Measurements from ENCODE around the gene CHD9NB.
"Not testable (repeated sequence)": the region's sequence is repeated elsewhere in the genome, so short reads cannot be mapped to it uniquely, and the experiment has no call there.

Gene CHD9NB

DNA sequence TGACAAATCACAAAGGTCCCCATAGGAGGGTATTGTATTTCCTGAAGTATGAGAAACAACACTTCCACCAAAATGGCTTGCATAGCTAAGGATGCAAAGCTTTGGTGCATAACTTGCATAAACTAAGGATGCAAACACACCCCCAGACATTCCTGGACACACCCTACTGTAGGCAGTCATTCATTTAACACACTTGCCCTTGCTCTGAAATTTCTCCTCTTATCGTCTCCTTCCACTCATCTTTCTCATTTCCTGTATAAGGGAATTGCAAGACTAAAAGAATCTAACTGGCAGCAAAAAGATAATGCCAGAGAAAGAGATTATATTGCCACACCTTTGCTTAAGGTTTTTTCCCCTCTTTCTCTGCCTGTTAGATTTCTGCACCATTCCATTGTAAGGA is 30.4 kb upstream of the CHD9NB start:
- DNase-seq (ENCODE audit: low read depth): no peak

DNA sequence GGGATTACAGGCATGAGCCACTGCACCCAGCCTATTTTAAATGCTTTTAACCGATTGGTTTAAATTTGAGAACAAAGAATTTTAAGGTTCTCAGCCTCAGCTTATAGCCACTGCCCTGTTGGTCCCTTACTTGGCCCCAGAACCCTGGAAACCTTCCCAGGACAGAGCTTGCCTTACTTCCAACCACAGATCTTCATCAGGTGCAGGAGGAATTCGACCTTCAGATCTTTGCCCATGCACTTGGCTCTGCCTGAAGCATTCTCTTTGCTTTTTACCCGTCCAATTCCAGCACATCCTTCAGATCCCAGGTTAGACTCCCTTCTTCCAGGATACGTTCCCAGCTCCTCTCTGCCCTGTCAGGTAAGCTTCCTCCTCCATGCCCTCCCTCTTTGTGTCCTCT is 29.8 kb upstream of the CHD9NB start:
- DNase-seq (ENCODE audit: low read depth): no peak

DNA sequence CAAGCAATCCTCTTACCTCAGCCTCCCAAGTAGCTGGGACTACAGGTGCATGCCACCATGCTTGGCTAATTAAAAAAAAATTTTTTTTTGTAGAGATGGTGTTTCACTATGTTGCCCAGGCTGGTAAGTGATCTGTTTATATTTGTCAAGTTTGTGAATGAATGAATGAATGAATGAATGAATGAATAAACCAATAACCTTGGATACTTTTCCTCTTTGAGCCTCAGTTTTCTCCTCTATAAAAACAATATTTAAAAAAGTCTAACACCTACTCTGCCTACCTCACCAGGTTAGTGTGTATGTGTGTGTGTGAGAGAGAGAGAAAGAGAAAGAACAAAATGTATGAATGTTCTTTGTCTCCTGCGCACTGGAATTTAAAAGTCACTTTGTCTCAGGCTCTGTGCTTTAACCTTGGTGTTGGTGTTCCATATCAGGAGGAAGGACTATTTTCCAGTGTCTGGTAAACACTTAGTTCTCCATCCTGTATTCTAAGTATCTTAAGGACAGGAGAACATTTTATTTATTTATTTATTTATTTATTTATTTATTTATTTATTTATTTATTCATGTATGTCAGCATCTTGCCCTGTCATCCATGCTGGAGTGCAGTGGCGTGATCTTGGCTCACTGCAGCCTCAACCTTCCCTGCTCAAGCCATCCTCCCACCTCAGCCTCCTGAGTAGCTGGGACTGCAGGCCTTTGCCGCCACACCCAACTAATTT is 29.1 kb upstream of the CHD9NB start:
- no peak for DNase-seq (ENCODE audit: low read depth)

DNA sequence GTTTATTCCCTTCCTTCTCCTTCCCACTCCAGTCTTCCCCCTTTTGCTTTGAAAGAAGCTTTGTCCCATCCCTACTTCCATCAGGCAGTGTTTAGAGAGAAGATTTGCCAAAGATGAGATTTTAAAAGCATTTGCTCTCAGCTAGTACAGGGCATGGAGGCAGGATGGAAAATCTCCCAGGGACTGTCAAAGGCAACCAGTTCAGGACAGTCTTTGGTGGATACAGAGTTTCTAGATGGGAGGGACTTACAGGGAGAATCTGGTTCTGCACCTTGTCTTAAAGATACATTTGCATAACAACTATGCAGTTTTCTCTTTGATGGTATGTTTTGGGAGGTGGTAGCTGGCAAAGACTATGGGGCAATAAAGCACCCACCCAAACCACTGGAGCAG is 28.3 kb upstream of the CHD9NB start:
- DNase-seq (ENCODE audit: low read depth): no peak

DNA sequence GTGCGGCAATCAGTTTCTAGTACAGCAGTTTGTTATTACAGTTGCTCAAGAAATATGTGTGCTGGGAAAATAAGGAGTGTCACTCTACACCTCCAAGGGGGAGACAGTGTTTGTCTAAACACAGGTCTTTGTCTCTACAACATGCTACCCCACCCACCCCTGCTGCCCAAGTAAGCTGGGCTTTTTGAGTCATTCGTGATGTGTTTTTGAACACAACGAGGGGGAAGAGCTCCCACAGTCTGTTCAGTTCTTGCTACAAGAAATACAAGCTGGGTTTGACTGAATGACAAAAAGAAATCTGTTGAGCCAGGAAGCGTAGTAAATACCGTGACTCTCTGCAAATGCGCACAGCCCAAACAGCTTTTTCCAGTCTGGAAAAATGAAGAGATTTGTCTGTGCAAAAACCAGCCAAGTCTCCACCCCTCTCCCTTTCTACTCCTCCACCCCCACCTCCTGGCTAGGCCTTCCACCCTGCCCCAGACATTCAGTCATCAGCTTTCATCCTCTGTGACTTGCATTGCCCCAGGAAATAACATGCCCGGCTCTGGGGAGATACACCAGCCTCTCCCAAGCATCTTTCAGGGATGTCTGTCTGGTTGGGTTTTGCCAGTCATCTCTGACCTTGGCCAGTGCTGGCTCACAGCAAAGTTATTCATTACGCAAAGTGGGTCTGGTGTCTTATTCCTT is 27.8 kb upstream of the CHD9NB start:
- no peak for DNase-seq (ENCODE audit: low read depth)

DNA sequence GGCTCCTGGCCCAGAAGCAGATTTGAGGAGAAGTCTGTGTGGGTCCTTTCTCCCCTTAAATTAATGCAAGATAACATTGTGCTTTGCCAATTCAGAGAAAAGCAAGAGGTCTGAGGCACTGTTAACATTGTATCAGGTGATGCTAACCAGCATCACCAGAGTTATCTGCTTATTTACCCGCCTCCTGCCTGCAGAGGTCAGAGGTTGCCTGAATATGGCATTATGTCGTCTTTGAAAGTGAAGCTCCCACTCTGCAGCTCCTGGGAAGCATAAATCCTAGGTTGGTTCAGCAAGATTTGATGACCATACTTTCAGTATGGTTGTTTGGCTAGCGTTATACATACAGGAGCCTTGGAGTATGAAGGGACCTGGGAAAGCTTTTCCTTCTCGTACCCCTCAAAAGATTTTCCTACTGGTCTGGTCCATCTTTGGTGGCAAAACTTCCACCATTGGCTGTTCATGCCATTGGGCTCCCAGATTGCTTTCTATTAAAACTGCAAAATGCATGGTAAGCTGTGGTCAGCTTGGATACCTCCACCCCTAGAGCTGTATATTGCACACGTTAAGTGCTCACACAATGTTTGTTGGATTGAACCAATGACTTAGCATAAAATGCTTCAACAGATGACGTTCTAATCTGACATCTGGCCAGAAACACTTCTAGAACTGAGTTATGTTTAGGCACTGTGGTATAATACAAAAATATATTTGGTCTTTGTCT is 26.2 kb upstream of the CHD9NB start:
- DNase-seq (ENCODE audit: low read depth): no peak

DNA sequence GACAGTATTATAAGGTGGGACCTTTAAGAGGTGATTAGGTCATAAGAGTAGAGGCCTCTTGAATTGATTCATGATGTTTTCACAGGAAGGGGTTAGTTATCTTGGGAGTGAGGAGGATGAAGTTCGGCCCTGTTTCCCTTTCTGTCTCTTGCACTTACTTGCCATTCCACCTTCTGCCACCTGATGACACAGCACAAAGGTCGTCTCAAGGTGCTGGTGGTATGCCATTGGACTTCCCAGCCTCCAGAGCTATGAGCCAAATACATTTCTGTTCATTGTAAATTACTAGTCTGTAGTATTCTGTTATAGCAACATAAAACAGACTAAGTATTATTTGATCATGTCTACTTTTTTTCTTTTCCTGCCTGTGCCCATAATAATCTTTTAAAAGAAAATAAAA is 25.6 kb upstream of the CHD9NB start:
- DNase-seq (ENCODE audit: low read depth): no peak

DNA sequence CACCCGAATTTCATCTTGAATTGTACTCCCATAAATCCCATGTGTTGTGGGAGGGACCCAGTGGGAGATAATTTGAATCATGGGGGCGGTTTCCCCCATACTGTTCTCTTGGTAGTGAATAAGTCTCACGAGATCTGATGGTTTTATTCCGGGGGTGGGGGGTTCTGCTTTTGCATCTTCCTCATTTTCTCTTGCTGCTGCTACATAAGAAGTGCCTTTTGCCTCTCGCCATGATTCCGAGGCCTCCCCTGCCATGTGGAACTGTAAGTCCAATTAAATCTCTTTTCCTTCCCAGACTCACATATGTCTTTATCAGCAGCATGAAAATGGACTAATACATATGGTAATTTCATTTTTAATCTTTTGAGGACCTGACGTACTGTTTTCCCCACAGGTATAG is 22.8 kb upstream of the CHD9NB start:
- not testable (repeated sequence) for DNase-seq (ENCODE audit: low read depth)

DNA sequence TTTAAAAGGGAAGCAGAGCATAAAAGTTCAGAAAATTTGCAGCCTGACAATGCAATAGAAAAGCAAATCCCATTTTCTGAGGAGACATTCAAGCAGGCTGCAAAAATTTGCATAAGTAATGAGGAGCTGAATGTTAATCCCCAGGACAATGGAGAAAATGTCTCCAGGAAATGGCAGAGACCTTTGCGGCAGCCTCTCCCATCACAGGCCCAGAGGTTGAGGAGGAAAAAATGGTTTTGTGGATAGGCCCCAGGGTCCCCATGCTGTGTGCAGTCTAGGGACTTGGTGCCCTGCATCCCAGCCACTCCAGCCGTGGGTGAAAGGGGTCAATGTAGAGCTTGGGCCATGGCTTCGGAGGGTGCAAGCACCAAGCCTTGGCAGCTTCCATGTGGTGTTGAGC is 21.6 kb upstream of the CHD9NB start:
- DNase-seq (ENCODE audit: low read depth): not testable (repeated sequence)

DNA sequence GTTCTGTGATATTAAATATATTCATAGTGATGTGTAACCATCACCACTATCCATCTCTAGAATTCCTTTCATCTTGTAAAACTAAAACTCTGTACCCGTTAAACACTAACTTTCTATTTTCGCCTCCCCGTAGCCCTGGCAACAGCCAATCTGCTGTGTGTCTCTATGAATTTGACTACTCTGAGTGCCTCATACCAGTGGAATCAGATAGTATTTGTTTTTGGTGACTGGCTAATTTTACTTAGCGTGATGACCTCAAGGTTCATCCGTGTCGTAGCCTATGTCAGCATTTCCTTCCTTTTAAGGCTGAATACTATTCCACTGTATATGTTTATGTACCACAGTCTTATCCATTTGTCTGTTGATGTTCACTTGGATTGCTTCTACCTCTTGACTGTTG is 20.3 kb upstream of the CHD9NB start:
- DNase-seq (ENCODE audit: low read depth): no peak

DNA sequence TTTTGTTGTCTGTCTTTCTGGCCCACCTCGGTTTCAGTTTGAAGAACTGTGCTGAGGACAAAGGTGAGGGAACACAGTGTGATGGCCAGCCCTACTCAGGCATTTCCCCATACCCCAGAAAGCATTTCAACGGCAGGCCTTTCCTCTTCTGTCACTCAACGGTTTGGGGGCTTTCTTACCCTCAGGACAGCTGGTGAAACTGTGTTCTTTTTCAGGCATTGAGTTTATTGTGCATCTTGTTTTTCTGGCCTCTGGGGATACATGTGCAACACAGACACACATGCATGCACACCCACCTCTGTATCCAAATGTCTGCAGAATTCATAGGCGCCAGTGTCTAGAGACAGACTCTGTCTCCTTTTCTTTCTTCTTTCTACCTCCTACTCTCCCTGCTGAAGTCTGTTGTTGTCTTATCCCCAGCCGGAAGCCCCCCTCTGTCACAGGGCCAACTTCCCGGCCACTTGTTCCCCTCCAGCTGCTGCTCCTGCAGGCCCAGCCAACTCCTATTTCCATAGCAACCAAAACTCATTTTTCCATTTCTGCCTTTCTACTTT is 19.1 kb upstream of the CHD9NB start:
- no peak for DNase-seq (ENCODE audit: low read depth)

DNA sequence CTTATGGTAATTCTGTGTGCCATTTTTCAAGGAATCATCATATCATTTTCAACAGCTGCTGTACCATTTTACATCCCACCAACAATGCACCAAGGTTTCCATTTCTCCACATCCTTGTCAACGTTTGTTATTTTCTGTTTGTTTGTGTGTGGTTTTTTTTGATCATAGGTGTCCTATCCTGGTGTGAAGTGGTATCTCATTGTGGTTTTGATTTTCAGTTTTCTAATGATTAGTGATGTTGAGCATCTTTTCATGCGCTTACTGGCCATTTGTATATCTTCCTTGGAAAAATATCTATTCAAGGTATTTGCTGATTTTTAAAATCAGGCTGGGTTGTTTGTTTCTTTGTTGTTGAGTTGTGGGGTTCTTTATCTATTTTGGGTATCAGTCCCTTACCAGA is 17.1 kb upstream of the CHD9NB start:
- no peak for DNase-seq (ENCODE audit: low read depth)

DNA sequence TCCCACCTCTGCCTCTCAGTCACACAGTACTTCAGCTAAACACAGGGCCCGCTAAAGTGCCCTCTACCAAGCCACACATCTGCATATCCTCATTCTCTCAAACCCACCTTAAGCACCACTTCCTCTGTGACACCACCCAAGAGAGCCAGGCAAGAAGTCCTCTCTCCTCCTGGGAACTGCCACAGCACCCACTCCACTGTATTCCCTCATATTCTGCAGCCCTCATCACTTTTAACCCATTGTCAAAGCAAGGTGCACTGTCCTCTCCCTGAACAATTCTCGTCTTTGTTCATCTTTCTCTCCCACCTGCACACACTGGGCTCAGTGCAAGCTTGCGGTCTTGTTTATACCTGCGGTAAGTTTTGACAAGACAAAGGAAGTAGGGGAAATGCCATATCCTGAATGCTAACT is 15.7 kb upstream of the CHD9NB start:
- DNase-seq (ENCODE audit: low read depth): no peak

DNA sequence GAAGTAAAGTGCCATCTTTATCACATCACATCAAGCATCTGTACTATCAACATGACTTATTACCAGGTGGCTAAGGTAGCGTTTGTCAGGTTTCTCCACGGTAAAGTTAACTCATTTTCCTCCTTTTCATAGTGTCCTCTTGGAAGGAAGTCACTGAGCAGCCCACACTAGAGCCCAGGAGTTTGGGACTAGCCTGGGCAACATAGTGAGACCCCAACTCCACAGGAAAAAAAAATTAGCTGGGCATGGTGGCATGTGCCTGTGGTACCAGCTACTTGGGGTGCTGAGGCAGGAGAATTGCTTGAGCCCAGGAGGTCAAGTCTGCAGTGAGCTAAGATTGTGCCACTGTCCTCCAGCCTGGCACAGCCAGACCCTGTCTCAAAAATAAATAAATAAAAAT is 15.0 kb upstream of the CHD9NB start:
- no peak for DNase-seq (ENCODE audit: low read depth)

DNA sequence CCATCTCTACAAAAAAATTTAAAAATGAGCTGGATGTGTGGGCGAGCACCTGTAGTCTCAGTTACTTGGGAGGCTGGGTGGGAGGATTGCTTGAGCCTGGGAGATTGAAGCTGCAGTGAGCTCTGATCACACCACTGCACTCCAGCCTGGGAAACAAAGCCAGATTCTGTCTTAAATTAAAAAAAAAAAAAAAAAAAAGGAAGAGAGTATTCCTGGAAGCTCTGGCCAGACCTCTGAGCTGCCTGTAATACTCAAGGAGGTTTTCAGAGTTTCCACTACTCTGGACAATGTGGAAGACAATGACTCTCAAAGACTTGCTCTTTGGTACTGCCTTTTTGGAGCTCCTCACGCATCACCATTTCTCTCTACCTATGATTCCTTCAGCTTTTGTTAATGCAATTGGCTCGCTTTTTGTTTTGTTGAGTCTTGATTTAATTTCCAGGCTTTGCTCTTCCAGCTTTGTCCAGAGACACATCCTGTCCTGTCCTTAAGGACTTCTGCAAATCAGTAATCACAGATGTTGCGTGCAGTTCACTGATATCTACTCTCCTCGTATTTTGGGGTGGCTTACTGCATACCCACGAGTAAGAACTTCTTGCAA is 12.9 kb upstream of the CHD9NB start:
- DNase-seq (ENCODE audit: low read depth): no peak

DNA sequence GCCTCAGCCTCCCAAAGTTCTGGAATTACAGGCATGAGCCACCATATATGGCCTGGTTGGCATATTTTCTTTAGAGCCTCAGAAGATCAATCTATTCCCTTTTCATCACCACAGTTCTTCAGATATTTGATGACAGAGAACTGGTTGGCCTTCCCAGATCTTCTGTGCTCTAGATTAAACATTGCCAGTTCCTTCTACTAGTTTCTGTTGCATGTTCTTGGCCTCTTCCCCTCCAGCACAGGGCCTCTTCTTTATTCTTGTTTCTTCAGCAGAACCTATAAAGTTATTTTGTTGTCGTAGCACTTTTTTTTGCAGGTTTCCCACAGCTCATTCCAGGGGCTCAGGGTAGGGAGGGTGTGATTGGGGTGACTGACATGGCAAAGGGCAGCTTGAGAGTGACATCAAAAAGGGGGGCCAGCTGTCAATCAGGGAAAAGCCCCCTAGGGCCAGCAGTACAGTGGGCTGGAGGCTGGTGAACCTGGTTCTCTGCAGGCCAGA is 11.4 kb upstream of the CHD9NB start:
- no peak for DNase-seq (ENCODE audit: low read depth)

DNA sequence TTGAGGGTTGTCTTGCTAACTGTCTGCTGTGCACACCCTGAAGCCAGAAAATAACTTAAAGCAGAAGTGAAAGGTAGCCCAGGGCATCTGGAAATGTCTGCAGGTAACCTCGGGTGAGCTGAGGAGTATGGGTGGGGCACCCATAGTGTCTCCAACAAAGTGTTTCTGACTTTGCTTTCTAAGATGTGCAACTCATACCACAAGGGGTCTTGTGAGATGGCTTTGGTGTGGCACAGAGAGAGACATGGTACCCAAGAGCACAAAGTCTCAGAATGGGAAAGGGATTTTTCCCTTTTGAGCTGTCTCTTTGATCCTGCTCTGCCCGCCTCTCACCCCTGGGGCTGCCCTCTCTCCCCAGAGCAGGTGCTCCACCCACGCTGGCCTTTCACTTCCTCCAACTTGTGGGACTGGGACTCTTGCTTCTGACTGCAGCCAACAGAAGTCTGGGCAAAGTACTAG is 9.0 kb upstream of the CHD9NB start:
- DNase-seq (ENCODE audit: low read depth): no peak

DNA sequence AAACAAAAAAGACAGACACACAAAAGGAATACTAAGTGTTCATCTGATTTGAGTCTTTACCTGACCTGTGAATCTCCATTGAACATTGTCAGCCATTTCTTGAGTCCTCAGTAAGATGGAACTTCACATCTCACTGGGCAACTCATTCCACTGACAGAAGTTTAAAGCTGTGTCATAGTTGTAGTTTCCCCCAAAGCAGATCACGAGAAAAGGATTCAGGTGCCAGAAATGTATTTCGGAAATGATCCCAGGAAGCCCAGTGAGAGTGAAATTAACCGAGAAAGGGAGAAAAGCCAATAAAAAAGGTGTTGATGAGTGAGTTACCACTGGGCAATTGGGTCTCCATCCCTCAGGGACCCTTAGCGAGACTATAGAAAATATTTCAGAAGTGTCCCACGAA is 8.6 kb upstream of the CHD9NB start:
- no peak for DNase-seq (ENCODE audit: low read depth)

DNA sequence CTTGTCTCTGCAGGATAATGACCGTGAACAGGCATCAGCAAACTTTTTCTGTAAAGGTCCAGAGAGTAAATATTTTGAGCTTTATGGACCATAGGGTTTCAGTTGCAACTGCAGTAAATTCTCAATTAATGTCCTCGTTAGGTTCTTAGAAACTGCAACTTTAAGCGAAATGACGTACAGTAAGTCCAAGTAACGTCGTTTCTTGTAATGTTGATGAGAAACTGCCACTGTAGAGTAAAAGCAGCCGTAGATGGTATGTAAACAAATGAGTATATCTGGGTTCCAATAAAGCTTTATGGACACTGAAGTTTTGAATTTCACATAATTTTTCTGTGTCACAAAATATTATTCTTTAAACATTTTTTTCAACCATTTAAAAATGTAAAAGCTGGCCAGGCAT is 7.0 kb upstream of the CHD9NB start:
- DNase-seq (ENCODE audit: low read depth): no peak

DNA sequence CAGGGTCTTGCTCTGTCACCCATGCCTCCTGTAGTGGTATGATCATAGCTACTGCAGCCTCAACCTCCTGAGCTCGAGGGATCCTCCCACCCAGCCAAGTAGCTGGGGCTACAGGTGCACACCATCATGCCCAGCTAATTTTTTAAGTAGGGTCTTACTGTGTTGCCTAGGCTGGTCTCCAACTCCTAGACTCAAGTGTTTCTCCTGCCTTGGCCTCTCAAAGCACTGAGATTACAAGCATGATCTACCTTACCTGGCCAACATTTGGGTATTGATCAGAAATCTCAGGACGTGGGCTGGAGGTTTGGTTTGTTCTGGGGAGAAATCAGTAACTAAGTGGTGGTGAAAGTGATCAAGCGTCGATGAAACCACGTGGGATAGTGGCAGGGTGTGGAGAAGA is 6.2 kb upstream of the CHD9NB start:
- no peak for DNase-seq (ENCODE audit: low read depth)

DNA sequence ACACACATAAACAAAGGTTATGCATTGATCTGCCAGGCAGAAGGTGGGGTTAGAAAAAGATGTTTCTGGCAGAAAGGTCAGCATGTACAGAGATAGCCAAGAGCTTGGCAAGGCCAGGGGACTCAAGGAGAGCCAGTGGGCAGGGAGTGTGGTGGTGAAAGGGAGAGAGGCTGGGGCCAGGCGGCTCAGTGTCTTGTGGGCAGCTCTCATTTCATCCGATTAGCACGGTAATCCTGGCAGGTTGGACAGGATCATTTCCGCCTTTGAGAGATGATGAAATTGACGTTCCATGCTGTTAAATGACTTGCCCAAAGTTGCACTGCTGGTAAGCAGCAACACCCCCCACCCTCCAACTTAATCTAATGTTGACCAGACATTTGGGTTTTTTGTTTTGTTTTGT is 5.7 kb upstream of the CHD9NB start:
- DNase-seq (ENCODE audit: low read depth): no peak

DNA sequence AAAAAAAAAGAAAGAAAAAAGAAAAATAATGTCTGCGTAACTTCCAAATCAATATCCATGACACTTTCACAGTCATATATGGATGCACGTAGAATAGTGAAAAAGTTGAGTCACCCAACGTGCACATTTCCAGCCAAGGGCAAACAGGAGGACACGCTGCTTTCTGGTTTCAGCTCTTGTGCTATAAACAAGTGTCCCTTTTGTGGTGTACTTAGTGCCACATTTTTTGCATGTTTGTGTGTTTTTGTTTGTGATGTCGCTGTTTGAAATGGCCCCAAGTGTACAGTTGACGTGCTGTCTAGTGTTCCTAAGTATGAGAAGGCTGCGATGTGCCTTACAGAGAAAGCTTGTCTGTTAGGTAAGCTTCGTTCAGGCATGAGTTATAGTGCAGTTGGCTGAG is 5.0 kb upstream of the CHD9NB start:
- no peak for DNase-seq (ENCODE audit: low read depth)

All from activated gamma-delta T cell treated with anti-CD3 and anti-CD28 coated beads, Interleukin-2, amount 50 U/mL, for 16 hours (primary cell).